HG02759 (cell line): ENCODE data around the gene RHOC.
A peak's percentile ranks its signal among the peaks of the same experiment; 100 is the strongest.

Experiments used
- ATAC-seq: cut with Tn5 transposase; IDR thresholded peaks from one replicate; pipeline ENCODE4 v1.9.1; 2021; ENCODE audit warnings: mild to moderate bottlenecking, moderate library complexity; ENCODE audit not compliant: unreplicated experiment

Gene RHOC

DNA sequence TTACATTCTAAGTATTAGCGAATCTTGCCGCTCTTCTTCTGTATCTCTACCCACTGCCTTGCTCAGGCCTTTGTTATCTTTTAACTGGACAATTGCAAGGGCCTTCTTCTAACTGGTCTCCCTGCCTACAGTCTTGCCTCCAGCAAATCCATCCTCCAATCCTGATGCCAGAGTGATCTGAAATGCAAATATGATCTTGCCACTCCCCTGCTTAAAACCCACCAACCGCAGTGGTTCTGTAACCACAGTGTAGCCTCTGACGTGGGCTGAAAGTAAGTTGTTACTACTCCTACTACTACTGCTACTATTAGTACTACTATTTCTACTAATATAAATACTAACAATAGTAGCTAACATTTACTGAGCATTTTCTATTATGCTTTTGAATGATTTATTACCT, 20.1 kb downstream of the RHOC start:
- ATAC-seq: no peak

DNA sequence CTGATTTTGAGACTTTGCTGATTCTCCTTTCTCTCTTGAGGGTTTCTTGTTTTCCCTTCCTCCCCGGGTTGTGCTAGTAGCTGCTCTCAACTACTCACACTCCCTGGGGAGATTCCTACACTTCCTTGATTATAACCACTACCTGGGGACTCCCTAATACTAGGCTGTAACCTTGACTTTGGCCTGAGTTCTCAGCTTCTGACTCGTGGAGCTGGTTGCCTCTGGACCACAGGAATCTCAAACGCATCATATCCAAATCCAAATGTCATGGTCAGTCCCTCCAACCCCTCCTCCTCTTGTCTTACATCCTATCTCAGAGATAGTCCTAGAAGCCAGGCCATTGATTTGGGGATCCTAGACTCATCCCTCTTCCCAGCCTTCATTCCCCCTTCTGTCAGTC, 20.5 kb downstream of the RHOC start:
- ATAC-seq: no peak

DNA sequence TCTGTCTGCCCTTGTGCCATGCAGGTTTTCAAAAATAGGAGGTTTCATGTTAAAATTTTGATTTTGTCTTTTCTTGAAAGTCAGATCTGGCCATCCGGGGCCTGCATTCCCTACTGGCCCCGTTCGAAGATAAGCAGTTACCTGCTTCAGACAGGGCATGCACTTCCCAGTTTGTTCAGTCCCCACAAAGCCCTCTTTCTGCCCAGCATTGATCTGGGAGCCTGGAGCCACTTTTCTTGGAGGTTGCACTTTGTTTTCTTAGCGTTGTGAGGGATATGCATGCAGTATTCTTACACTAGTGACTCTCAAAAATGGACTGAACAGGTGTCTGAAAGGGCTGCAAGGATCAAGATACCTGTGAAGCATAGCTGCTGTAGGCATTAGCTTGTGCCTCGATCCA, 21.0 kb downstream of the RHOC start:
- ATAC-seq: no peak

DNA sequence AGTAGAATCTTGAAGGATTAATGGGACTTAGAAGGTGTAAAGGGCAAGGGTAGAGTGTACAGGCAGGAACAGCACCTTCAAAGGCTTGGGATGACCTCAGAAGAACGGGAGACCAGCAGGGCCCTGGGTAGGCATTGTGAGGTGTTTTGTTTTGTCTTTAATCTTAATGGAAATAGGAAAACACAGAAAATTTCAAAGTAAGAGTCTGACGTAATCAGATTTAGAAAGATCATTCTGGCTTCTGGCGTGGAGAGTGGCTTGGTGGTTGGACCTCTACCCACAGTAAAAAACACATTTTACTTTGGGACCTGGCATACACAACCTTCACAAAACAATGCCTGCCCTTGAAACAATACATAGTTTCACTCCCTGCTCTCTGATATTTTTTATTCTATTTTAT, 28.3 kb downstream of the RHOC start:
- no peak for ATAC-seq

DNA sequence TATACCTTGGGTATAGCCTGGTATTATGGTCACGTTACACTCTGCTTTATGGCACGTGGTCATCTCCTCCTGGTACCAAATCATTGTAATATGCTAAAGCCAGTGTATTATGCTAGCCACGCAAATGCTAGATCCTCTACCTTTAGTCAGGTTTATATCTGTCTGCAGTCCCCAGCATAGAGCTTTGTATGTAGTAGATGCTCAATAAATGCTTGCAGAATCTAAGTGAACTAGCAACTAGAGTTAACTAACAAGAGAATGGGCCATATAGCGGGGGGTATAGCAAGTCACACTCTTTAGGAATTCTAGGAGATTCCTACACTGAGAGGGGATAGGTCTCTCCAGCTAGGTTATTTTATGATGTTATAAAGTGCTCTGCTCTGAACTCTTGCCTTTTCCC, 29.4 kb downstream of the RHOC start:
- no peak for ATAC-seq

DNA sequence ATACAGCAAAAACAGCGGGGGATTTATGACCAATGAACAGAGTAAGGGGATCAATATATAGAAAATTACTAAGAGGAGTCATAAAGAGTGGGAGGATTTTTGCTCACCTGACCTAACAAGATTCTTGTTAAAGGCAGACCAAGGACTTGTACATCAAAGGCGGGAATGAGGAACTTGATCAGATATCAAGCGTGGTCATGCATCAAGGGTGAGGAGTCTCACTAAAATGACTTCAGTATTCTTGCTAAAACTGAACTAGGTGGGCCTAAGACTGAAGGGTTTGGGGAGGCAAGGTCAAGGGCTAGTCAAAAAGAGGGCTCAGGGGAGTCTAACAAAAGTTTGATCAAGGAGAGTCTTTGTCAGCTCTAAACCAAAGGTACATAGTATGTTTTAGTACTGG, 30.4 kb downstream of the RHOC start:
- ATAC-seq: no peak

DNA sequence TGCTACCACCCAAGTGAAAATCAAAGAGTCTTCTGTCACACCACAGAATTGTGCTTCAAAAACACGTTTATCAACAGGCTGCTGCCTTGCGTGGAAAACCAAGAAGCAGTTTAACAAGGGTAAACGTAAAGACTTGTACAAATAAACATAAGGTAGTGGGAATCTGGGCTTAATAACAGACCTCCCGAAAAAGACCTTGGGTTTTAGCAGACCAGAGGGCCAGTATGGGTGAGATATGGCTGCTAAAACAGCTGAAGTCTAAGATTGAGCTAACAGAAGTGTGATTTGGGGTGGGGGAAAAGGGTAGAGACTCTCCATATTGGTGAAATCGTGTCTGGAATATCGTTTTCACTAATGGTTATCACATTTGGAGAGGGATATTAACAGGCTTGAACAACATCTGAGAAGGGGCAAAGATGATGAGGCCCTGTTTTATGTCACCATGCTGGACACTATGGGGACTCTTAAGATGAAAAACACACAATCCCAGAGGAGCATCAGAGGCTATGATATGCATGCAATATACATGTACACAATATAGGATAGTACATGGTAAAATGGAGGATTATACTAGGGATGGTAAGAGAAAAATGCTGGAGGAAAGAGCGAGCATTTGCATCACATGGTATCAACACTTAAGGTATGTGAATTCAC, 31.1 kb downstream of the RHOC start:
- ATAC-seq: no peak

DNA sequence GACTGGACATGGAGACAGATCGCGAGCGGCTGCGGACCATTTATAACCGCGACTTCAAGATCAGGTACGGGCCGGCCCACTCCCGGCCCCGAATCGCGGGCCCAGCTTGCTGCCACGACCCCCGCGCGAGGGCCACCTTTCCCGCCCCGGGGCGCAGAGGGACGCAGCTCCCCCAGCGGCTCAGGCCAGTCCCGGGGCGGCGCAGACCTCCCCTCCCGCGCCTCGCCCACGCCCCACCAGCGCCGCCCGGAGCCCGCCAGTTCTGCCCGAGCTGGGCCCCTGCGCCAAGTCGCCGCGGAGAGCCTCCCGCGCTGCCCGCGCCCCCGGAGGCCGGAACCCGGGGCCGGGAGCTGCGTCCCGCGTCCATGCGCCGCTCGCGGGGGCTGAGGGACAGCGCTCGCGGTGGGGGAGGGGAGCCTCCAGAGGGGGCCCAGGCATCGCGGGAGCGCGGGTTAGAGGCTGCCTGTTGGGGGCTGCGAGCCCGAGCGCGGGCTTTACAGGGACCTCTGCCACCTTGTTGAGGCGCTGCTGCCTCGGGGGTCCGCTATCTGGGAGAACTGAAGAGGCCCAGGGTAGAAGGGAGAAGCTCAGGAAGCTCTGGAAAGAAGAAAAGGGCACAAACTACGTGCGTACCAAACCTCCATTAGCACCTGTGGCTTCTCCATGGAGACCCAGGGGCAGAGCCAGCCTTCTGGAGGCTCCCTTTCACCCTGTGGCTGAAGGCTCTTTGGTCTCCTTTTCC, 31.8 kb downstream of the RHOC start:
- peak; percentile 52 for ATAC-seq

DNA sequence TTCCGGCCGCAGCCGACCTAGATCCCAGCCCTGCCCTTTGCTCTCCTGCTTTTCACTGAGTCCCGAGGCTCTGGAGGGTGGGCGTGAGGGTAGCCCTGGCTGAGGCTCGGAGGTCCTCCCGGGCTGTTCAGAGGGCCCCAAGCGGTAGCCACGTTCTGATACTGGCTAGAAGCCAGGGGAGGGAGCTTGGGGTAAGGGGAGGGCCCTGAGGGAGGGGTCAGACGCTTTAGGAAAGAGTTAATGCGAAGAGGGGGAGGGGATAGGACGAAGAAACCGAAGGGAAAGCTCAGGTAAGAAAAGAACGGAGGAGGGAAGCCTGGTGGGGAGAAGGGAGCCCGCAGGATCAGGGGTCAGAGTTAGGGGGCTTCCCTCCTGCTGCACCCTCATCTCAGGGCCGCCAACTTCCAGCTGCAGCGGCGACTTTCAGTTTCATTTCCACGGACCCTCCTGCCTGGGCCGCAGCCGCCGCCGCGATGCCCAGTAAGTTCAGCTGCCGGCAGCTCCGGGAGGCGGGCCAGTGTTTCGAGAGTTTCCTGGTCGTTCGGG, 32.4 kb downstream of the RHOC start, which contains the start of gene MOV10:
TSS of gene MOV10 (plus strand) at position 220 of the 546 bp plus-strand sequence. CDS start at position 474, 254 bp downstream.
- ATAC-seq: peak; percentile 71

DNA sequence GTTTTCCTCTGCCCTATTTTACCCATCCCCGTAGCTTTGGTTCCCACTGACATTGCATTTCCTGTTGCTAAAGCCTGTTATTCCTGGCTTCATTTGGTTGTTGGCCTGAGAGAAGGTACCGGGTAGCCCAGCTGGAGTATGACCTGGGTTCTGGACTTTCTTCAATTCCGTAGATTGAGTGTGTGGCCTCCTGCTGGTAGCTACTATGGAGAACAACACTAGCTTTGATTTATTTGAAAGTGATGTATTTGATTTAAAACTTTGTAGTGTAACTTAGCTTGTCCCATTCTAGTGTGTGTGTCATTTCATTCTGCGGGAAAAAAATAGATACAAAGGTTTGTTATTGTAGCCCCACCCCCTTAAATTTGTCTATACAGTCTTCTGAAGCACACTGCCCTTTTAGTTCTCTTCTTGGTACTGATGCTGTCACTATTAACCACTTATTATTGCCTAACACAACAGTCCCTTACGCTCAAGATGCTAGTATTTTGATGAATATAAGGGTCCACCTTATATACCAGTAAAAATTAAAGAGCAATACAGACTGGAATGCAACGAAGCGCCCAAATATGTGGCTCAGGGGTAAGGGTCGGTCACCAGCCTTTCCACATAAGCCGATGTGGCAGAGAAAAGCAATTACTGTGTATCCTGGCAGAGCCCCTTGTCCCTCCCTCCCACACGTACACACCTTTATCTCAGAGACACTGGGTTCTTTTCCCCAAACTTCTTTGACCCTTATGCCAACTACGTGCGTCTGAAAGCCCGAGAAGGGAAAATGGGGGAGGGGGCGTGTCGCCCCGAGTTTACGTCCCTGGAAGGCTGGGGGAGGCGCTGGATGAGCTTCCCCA, 33.1 kb downstream of the RHOC start:
- ATAC-seq: peak; percentile 3

DNA sequence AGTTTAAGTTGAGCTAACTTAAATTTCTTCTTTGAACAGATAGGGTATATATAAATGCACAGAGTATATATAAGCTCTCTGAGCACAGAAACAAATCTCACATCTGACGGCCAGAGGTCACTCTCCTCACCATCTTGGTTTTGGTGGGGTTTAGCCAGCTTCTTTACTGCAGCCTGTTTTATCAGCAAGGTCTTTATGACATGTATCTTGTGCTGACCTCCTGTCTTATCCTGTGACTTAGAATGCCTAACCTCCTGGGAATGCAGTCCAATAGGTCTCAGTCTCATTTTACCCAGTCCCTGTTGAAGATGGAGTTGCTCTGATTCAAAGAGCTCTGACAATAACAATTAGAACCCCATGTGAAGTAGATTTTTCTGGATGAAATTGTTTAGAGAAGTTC, 34.1 kb downstream of the RHOC start:
- ATAC-seq: no peak

DNA sequence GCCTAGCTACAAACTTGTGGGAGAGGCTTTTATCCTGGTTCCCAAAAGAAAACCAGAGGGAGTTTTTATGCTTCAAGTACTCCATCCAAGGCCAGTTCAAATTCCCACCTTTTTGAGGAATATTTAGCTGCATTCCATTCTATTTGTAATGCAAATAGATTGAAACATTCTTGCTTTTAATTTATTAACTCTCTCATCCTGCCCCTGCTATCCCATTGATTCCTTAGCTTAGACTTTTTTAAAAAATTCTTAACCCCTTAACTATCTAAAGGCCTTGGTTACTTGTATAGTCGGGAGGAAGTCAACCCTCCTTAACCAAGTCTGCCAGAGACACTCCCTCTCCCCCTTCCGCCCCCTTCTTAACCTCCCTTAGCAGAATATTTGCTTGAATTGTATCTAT, 34.9 kb downstream of the RHOC start:
- no peak for ATAC-seq

DNA sequence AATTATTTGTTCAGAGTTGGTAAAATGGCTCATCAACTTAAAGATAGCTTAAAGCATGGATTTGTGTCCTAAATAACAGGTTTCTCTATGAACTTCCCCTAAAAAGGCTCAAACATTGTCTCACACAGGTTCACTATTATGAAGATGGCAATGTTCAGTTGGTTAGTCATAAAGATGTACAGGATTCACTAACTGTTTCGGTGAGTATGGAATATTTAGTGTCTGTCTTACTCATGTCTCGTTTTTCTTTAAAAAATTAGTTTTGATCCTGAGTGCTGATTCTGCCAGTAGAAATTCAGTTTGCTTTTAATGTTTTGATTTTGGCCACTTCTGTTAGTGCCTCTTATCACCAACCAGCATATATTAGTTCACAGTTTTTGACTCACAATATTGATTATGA, 40.0 kb downstream of the RHOC start:
- ATAC-seq: no peak

DNA sequence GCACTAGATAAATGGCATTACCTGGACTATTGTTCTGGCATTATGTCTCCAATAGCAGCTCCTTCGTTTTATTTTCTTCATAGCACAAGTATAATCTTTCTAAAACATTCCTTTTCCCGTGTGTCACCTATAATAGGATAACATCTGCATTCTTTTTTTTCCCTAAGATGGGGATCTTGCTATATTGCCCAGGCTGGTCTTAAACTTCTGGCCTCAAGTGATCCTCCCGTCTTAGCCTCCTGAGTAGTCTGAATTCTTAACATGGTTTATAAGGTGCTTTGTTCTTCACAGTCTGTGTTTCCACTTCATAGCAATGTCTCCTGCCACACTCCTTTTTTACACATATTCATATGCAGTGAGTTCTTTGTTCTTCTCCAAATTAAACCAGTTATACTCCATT, 41.1 kb downstream of the RHOC start:
- no peak for ATAC-seq

DNA sequence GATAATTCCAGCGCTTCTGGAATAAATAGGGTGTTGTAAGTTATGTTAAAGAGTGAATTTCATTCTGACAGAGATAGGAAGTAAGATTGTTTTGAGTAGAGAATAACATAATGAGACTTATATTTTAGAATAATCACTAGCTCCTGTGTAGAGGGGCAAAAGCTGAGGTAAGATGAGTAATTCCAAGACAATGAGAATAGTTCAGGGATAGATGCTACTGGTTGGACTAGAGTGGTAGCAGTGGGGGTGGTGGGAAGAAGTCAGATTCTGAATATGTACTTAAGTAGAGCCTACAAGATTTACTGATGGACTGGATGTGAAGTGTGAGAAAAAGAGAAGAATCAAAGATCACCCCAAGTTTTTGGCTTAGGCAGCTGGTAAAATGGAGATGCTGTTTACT, 55.7 kb downstream of the RHOC start:
- ATAC-seq: no peak
